Keratinocyte (primary cell): ENCODE data around the gene PPP1R2. TPM values are rescaled to one million over a fixed set of nuclear protein-coding genes. Genes with fewer than 3 reads are reported as not detected.

ENCODE experiments used
- DNase-seq: peaks from one replicate; pipeline ENCODE4 v3.0.0-alpha.2; 2011; ENCODE audit warnings: low read depth, missing footprints, low spot score
- FAIRE-seq: peaks from 2 replicates; lab custom pipeline; 2011; peaks lifted over from hg19 to GRCh38; lab: Jason Lieb, UNC
- H2AFZ ChIP-seq: 2 replicates; pipeline ENCODE4 v1.6.0; 2012; ENCODE audit warnings: low read length, control low read depth, inconsistent platforms; ENCODE audit not compliant: control insufficient read depth
- H3K27ac ChIP-seq: 2 replicates; pipeline ENCODE4 v1.5.1; 2011; ENCODE audit warnings: low read length; ENCODE audit not compliant: control insufficient read depth, insufficient read depth
- H3K27me3 ChIP-seq: 3 replicates; pipeline ENCODE4 v1.6.0; 2011; ENCODE audit warnings: low read length; ENCODE audit not compliant: control insufficient read depth, insufficient read depth; ENCODE audit errors: extremely low read depth
- H3K36me3 ChIP-seq, 2 experiments: 2 replicates in 1 of 2; 3 replicates in 1 of 2; pipeline ENCODE4 v1.5.1; 2011; ENCODE audit warnings: low read length in 2 of 2, mild to moderate bottlenecking in 1 of 2; ENCODE audit not compliant: control insufficient read depth in 2 of 2, insufficient read depth in 2 of 2; ENCODE audit errors: extremely low read depth in 1 of 2
- H3K4me1 ChIP-seq: 3 replicates; pipeline ENCODE4 v1.5.1; 2011; ENCODE audit warnings: low read length; ENCODE audit not compliant: control insufficient read depth, insufficient read depth; ENCODE audit errors: extremely low read depth
- H3K4me2 ChIP-seq: 3 replicates; pipeline ENCODE4 v1.6.0; 2011; ENCODE audit warnings: low read depth, low read length; ENCODE audit not compliant: control insufficient read depth, insufficient read depth; ENCODE audit errors: extremely low read depth
- H3K4me3 ChIP-seq, 3 experiments: fragments of 200-600 bp in 1 of 3; sonication (generic) in 1 of 3; 2 replicates in 2 of 3; 3 replicates in 1 of 3; pipeline ENCODE4 v1.5.1; 2011 to 2016; ENCODE audit warnings: low read length in 3 of 3, mild to moderate bottlenecking in 3 of 3, control low read depth in 2 of 3, inconsistent platforms in 1 of 3, low read depth in 1 of 3, mixed read lengths in 1 of 3, mixed run types in 1 of 3, moderate library complexity in 1 of 3; ENCODE audit not compliant: control insufficient read depth in 2 of 3, insufficient read depth in 2 of 3; ENCODE audit errors: extremely low read depth in 1 of 3
- H3K79me2 ChIP-seq: 2 replicates; pipeline ENCODE4 v1.6.0; 2012; ENCODE audit warnings: low read length; ENCODE audit not compliant: control insufficient read depth, insufficient read depth
- H3K9ac ChIP-seq: 3 replicates; pipeline ENCODE4 v1.6.0; 2011; ENCODE audit warnings: low read length; ENCODE audit not compliant: control insufficient read depth, insufficient read depth; ENCODE audit errors: extremely low read depth
- H3K9me1 ChIP-seq: 3 replicates; pipeline ENCODE4 v1.6.0; 2011; ENCODE audit warnings: low read length; ENCODE audit not compliant: control insufficient read depth, insufficient read depth; ENCODE audit errors: extremely low read depth
- H3K9me3 ChIP-seq: 2 replicates; pipeline ENCODE4 v1.5.1; 2012; ENCODE audit warnings: low read depth, low read length; ENCODE audit not compliant: control insufficient read depth
- H4K20me1 ChIP-seq: 3 replicates; pipeline ENCODE4 v1.6.0; 2011; ENCODE audit warnings: low read length; ENCODE audit not compliant: control insufficient read depth, insufficient read depth; ENCODE audit errors: extremely low read depth
- CTCF ChIP-seq, 3 experiments: IDR thresholded peaks in 1 of 3; conservative IDR thresholded peaks in 1 of 3; optimal IDR thresholded peaks in 1 of 3; 2 replicates in 2 of 3; 3 replicates in 1 of 3; pipeline versions ENCODE3 to v1.5.1; 2011; ENCODE audit warnings: low read length in 3 of 3, mild to moderate bottlenecking in 3 of 3, moderate library complexity in 2 of 3, control low read depth in 1 of 3, inconsistent platforms in 1 of 3; ENCODE audit not compliant: insufficient read depth in 2 of 3; ENCODE audit errors: extremely low read depth in 1 of 3
- EZH2 ChIP-seq: IDR thresholded peaks from one replicate; pipeline ENCODE4 v1.6.1; 2012; ENCODE audit warnings: inconsistent platforms, mild to moderate bottlenecking, low read length, moderate library complexity
- dilution Hi-C: fragments of 300-500 bp; cut with MboI; formaldehyde crosslinking; loops from one replicate; pipeline ENCODE4 v1.7.0; 2020; ENCODE audit warnings: low sequenced_read_pairs; ENCODE audit not compliant: extremely low pct_ligation_motif_present
- polyA plus RNA-seq, 5 experiments: library from polyadenylated mRNA; depleted of rRNA in 3 of 5; stranded (reverse) in 3 of 5; stranded (forward) in 1 of 5; unstranded in 1 of 5; fragments of >200 nt; gene quantifications; 1 replicate in 1 of 5; 2 replicates in 3 of 5; 3 replicates in 1 of 5; pipeline versions ENCODE4 v1.2.1 to v1.2.3, GENCODE V29; 2011 to 2012; ENCODE audit warnings: missing spikeins in 2 of 5, low read depth in 1 of 5, low replicate concordance in 1 of 5

PPP1R2 gene
- polyA plus RNA-seq, 1 donor (not counting 4 experiments of a cell fraction or from before 2014, with no cell fraction given) = 43.2 TPM

- Histone ChIP-seq H3K27me3 (peaks cover 9% of the 10 kb centered on the region), H3K36me3 (no peaks in the 10 kb centered on the region), H3K27ac (no peak overlapping the region), H3K9me3 (no peaks in the 10 kb centered on the region), H3K9ac (no peak overlapping the region), H4K20me1 (no peaks in the 10 kb centered on the region), H3K9me1 (no peaks in the 10 kb centered on the region), H3K79me2 (no peaks in the 10 kb centered on the region), H3K4me3 (no peak overlapping the region), H2AFZ (no peak overlapping the region), H3K4me1 (peaks cover 2% of the 10 kb centered on the region), H3K4me2 (no peak overlapping the region)
- no peak for DNase-seq
- TF ChIP-seq EZH2 (no peak), CTCF (optimal IDR thresholded peaks at IDR 0.05 in 1 of 3, IDR thresholded peaks at IDR 0.05 in 1 of 3, conservative IDR thresholded peaks at IDR 0.05 in 1 of 3; ENCODE audit: extremely low read depth in 1 of 3, insufficient read depth in 2 of 3, low read length in 3 of 3) (no peak)
- dilution Hi-C loops = no loop called here
- FAIRE-seq = no peak
Measured at GRCh38 chr3:195579281-195579680, 36.2 kb upstream of the PPP1R2 start.

- H3K27me3 ChIP-seq = peaks cover 11% of the 10 kb centered on the region
- H3K4me1 ChIP-seq = no peaks in the 10 kb centered on the region
- DNase-seq (no peak), FAIRE-seq (no peak)
- no peaks in the 10 kb centered on the region for H3K9me1 ChIP-seq
- H3K4me3 ChIP-seq = no peak overlapping the region
- H3K27ac ChIP-seq = no peak overlapping the region
- no peaks in the 10 kb centered on the region for H3K36me3 ChIP-seq
- no peaks in the 10 kb centered on the region for H3K9me3 ChIP-seq
- H3K9ac ChIP-seq = no peak overlapping the region
- H2AFZ ChIP-seq = no peak overlapping the region
- no peaks in the 10 kb centered on the region for H3K79me2 ChIP-seq
- TF ChIP-seq EZH2 (no peak), CTCF (optimal IDR thresholded peaks at IDR 0.05 in 1 of 3, IDR thresholded peaks at IDR 0.05 in 1 of 3, conservative IDR thresholded peaks at IDR 0.05 in 1 of 3; ENCODE audit: extremely low read depth in 1 of 3, insufficient read depth in 2 of 3, low read length in 3 of 3) (no peak)
- H4K20me1 ChIP-seq = no peaks in the 10 kb centered on the region
- dilution Hi-C loops = no loop called here
- no peak overlapping the region for H3K4me2 ChIP-seq
Measured at GRCh38 chr3:195578565-195578964, 35.4 kb upstream of the PPP1R2 start.
